Left ventricle myocardium inferior (tissue), 1 donor: ENCODE results near the gene TBC1D3L. TPM values are rescaled to one million over a fixed set of nuclear protein-coding genes. Genes with fewer than 3 reads are reported as not detected.
"Not testable (repeated sequence)": the region's sequence is repeated elsewhere in the genome, so short reads cannot be mapped to it uniquely, and the experiment has no call there.

Experiments
- DNase-seq: peaks from one replicate; pipeline ENCODE4 v3.0.0-alpha.2; 2020
- H3K27ac ChIP-seq: fragments of 200-600 bp; replicated peaks from 2 replicates; pipeline ENCODE4 v1.8.0; 2021
- H3K27me3 ChIP-seq: fragments of 200-600 bp; 2 replicates; pipeline ENCODE4 v1.8.0; 2021; ENCODE audit warnings: low read depth
- H3K36me3 ChIP-seq: fragments of 200-600 bp; 2 replicates; pipeline ENCODE4 v1.8.0; 2021
- H3K4me1 ChIP-seq: fragments of 200-600 bp; 2 replicates; pipeline ENCODE4 v1.8.0; 2021
- H3K4me3 ChIP-seq: fragments of 200-600 bp; 2 replicates; pipeline ENCODE4 v1.8.0; 2021; ENCODE audit warnings: mild to moderate bottlenecking, moderate library complexity
- H3K9me3 ChIP-seq: fragments of 200-600 bp; replicated peaks from 2 replicates; pipeline ENCODE4 v1.8.0; 2021
- intact Hi-C: fragments of 100-400 bp; cut with micrococcal nuclease; formaldehyde crosslinking; loops from one replicate; pipeline ENCODE4 v1.11.0; 2022
- long read RNA-seq: library from polyadenylated mRNA; unstranded; transcript quantifications from one replicate; pipeline ENCODE4 v2.0.0, GENCODE V29; 2021
- total RNA-seq: library from RNA; stranded (reverse); fragmentation: NEBNext Ultra II Directional; extraction: Animal tissue kit (Norgen Biotek cat#: 25700); gene quantifications from one replicate; pipeline ENCODE4 v1.2.1, GENCODE V29; 2021
- donor health status: DM: no; HTN: yes; CAD: no; lungs with severe emphysema.

TBC1D3L gene
- 4.5 TPM for total RNA-seq
- long read RNA-seq, partial matches to known transcripts, result 0 of 3 reads
- long read RNA-seq, other reads (novel, unspliced or antisense), result 3 of 3 reads

DNA sequence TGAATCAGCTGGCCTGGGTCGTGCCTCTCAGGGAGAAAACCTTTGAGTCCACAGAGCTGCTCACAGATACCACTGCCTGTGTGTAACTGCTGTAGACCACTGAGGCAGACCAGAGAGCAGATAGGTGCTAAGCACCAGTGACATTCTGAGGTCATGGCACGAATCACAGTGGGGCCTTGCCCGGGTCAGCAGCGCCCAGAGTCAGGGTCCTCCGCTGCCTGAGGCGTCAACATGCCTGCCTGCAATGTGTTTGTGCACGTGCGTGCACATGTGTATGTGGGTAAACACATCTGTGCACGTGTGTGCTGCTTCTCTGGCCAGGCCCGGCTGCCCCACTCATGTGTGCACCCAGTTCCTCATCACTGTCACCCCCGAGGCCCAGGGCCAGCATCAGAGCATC lies at the start of gene TBC1D3L:
Gene TBC1D3L (minus strand): TSS at position 101 of the 400 bp plus-strand sequence. CDS start 1,540 bp downstream, outside the sequence.
- H3K27me3 ChIP-seq, H3K4me1 ChIP-seq, H3K27ac ChIP-seq, H3K4me3 ChIP-seq, H3K36me3 ChIP-seq, DNase-seq, intact Hi-C loops, H3K9me3 ChIP-seq: not testable (repeated sequence)

DNA sequence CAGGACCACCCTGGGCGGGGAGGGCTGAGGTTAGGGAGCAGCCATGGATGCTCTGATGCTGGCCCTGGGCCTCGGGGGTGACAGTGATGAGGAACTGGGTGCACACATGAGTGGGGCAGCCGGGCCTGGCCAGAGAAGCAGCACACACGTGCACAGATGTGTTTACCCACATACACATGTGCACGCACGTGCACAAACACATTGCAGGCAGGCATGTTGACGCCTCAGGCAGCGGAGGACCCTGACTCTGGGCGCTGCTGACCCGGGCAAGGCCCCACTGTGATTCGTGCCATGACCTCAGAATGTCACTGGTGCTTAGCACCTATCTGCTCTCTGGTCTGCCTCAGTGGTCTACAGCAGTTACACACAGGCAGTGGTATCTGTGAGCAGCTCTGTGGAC lies 14.8 kb upstream of the TBC1D3L start, which contains the start of gene TBC1D3D:
Gene TBC1D3D (plus strand): TSS at position 301 of the 400 bp plus-strand sequence. CDS start 1,585 bp downstream, outside the sequence.
- H3K9me3 ChIP-seq, intact Hi-C loops, H3K36me3 ChIP-seq, H3K27me3 ChIP-seq, DNase-seq, H3K27ac ChIP-seq, H3K4me3 ChIP-seq, H3K4me1 ChIP-seq: not testable (repeated sequence)

Other genes with a start within 250 kb of the TBC1D3L start
- not detected for gene HNF1B, start 244.0 kb downstream of the TBC1D3L start, total RNA-seq
- not detected for gene TBC1D3K, start 64.6 kb downstream of the TBC1D3L start, total RNA-seq
- gene TBC1D3D, start 14.9 kb upstream of the TBC1D3L start, total RNA-seq, result 0.49 TPM
- gene TBC1D3C, start 79.6 kb upstream of the TBC1D3L start, total RNA-seq, result not detected
- gene TBC1D3E, start 138.9 kb upstream of the TBC1D3L start, total RNA-seq, result not detected
- not detected for gene TBC1D3, start 203.5 kb upstream of the TBC1D3L start, total RNA-seq